Cerebellar nuclear complex (tissue), 1 donor: ENCODE data around the gene BRCA2.

Source experiments
- DNase-seq, 2 experiments: peaks; one replicate each; lab custom pipeline; 2025; lab: John Stamatoyannopoulos, UW

Gene BRCA2

GRCh38 chr13:32429433-32429909, 114.2 kb downstream of the BRCA2 start:
- DNase-seq = no peak

GRCh38 chr13:32430018-32430747, 114.9 kb downstream of the BRCA2 start:
- DNase-seq = no peak

GRCh38 chr13:32431361-32431760, 116.1 kb downstream of the BRCA2 start:
- no peak for DNase-seq

- DNase-seq = no peak
These were observed 117.5 kb downstream of the BRCA2 start for GRCh38 chr13:32432856-32433255.

- DNase-seq = no peak
These were observed 123.6 kb downstream of the BRCA2 start for GRCh38 chr13:32438871-32439270.

- DNase-seq = no peak
These were observed 127.8 kb downstream of the BRCA2 start for GRCh38 chr13:32443111-32443510.

- no peak for DNase-seq
These were observed 130.2 kb downstream of the BRCA2 start for GRCh38 chr13:32445461-32445860.

- DNase-seq = no peak
These were observed 130.9 kb downstream of the BRCA2 start for GRCh38 chr13:32446220-32446619.

- no peak for DNase-seq
These were observed 131.6 kb downstream of the BRCA2 start for GRCh38 chr13:32446773-32447465.

GRCh38 chr13:32447894-32448623, 132.8 kb downstream of the BRCA2 start:
- DNase-seq = no peak

GRCh38 chr13:32448972-32449371, 133.7 kb downstream of the BRCA2 start:
- DNase-seq = no peak
